Loucy (cell line): Measurements from ENCODE around the gene LAMTOR4.

Experiments
- CTCF ChIP-seq: fragments of 200-600 bp; sonication (generic); conservative IDR thresholded peaks from 2 replicates; pipeline ENCODE4 v1.5.1; 2014; ENCODE audit warnings: mild to moderate bottlenecking, antibody characterized with exemption, low read length
- EZH2phosphoT487 ChIP-seq: fragments of 200-600 bp; IDR thresholded peaks from 2 replicates; pipeline ENCODE4 v1.6.1; 2018; ENCODE audit warnings: antibody characterized with exemption, mild to moderate bottlenecking, moderate library complexity, borderline replicate concordance

GRCh38 chr7:100128637-100128963 lies 20.1 kb upstream of the LAMTOR4 start:
- TF ChIP-seq CTCF (no peak), EZH2phosphoT487 (no peak)
